DOHH2 (cell line): ENCODE measurements around the gene RNF26.

Source experiments
- H3F3A ChIP-seq: fragments of 200-600 bp; sonication (generic), shearing (Covaris generic); 2 replicates; pipeline ENCODE4 v1.6.0; 2016; ENCODE audit warnings: antibody characterized with exemption, mild to moderate bottlenecking; ENCODE audit not compliant: control insufficient read depth, insufficient read depth
- H3K27ac ChIP-seq: fragments of 200-600 bp; sonication (generic); 2 replicates; pipeline ENCODE4 v1.5.1; 2014; ENCODE audit warnings: low read depth, mild to moderate bottlenecking, low read length, moderate library complexity
- H3K27me3 ChIP-seq: fragments of 200-600 bp; sonication (generic); 2 replicates; pipeline ENCODE4 v1.6.1; 2014; ENCODE audit warnings: mild to moderate bottlenecking, low read length, mixed read lengths; ENCODE audit not compliant: control insufficient read depth
- H3K36me3 ChIP-seq: fragments of 200-600 bp; sonication (generic); 2 replicates; pipeline ENCODE4 v1.6.1; 2014; ENCODE audit warnings: mild to moderate bottlenecking, low read length, moderate library complexity, mixed read lengths; ENCODE audit not compliant: control insufficient read depth
- H3K4me1 ChIP-seq: fragments of 200-600 bp; sonication (generic); 2 replicates; pipeline ENCODE4 v1.6.1; 2014; ENCODE audit warnings: mild to moderate bottlenecking, low read length, mixed read lengths; ENCODE audit not compliant: control insufficient read depth
- H3K4me2 ChIP-seq: fragments of 200-600 bp; sonication (generic); 2 replicates; pipeline ENCODE4 v1.6.0; 2014; ENCODE audit warnings: mild to moderate bottlenecking, low read length, moderate library complexity
- H3K4me3 ChIP-seq: fragments of 200-600 bp; sonication (generic); 2 replicates; pipeline ENCODE4 v1.5.1; 2014; ENCODE audit warnings: mild to moderate bottlenecking, low read length, mixed read lengths
- H3K79me2 ChIP-seq: fragments of 200-600 bp; sonication (generic); 2 replicates; pipeline ENCODE4 v1.6.1; 2014; ENCODE audit warnings: mild to moderate bottlenecking, low read length, mixed read lengths; ENCODE audit not compliant: control insufficient read depth
- H3K9me2 ChIP-seq: fragments of 200-600 bp; sonication (generic); replicated peaks from 2 replicates; pipeline ENCODE4 v1.6.1; 2014; ENCODE audit warnings: mild to moderate bottlenecking, low read length, mixed read lengths; ENCODE audit not compliant: control insufficient read depth
- H3K9me3 ChIP-seq: fragments of 200-600 bp; sonication (generic); 2 replicates; pipeline ENCODE4 v1.6.1; 2014; ENCODE audit warnings: antibody characterized with exemption, low read length, mixed read lengths; ENCODE audit not compliant: control insufficient read depth, insufficient read depth
- H4K20me1 ChIP-seq: fragments of 200-600 bp; sonication (generic); 2 replicates; pipeline ENCODE4 v1.6.0; 2014; ENCODE audit warnings: low read depth, mild to moderate bottlenecking, antibody characterized with exemption, low read length, moderate library complexity; ENCODE audit not compliant: control insufficient read depth, insufficient read depth
- CTCF ChIP-seq: fragments of 200-600 bp; sonication (generic); IDR thresholded peaks from one replicate; pipeline ENCODE4 v1.5.1; 2014; ENCODE audit warnings: antibody characterized with exemption, mild to moderate bottlenecking, low read depth, low read length; ENCODE audit not compliant: poor library complexity, severe bottlenecking
- EZH2phosphoT487 ChIP-seq: fragments of 200-600 bp; sonication (generic); IDR thresholded peaks from 2 replicates; pipeline ENCODE4 v1.6.1; 2017; ENCODE audit warnings: borderline replicate concordance, mild to moderate bottlenecking, antibody characterized with exemption, low read length, moderate library complexity, mixed read lengths

The RNF26 gene

GRCh38 chr11:119365071-119365591 is 30.8 kb downstream of the RNF26 start:
- peaks cover 6% of the 10 kb centered on the region; the same call in 1 of the 2 replicates for H3K27me3 ChIP-seq
- peaks cover 5% of the 10 kb centered on the region for H3K36me3 ChIP-seq
- peak overlapping the region; percentile 91 for H3K4me2 ChIP-seq
- TF ChIP-seq CTCF (no peak), EZH2phosphoT487 (no peak)
- no peaks in the 10 kb centered on the region for H3K9me2 ChIP-seq
- H3K27ac ChIP-seq: no peak overlapping the region
- H3F3A ChIP-seq: 0 out of 2 replicates have a peak, but pooled peaks cover 5% of the 10 kb centered on the region
- peaks cover 33% of the 10 kb centered on the region for H3K79me2 ChIP-seq
- no peaks in the 10 kb centered on the region for H3K9me3 ChIP-seq
- peak overlapping the region; percentile 93; the same call in 1 of the 2 replicates for H3K4me3 ChIP-seq
- no peaks in the 10 kb centered on the region for H4K20me1 ChIP-seq
- peaks cover 96% of the 10 kb centered on the region for H3K4me1 ChIP-seq

- Histone ChIP-seq H3K9me2 (no peaks in the 10 kb centered on the region), H3K27ac (no peak overlapping the region), H3F3A (0 out of 2 replicates have a peak, but pooled peaks cover 1% of the 10 kb centered on the region), H3K4me2 (peak overlapping the region; percentile 24; the same call in 1 of the 2 replicates), H3K36me3 (no peaks in the 10 kb centered on the region), H3K4me3 (no peak overlapping the region), H3K9me3 (no peaks in the 10 kb centered on the region), H4K20me1 (no peaks in the 10 kb centered on the region), H3K79me2 (peaks cover 19% of the 10 kb centered on the region), H3K27me3 (peaks cover 6% of the 10 kb centered on the region; the same call in 1 of the 2 replicates), H3K4me1 (peaks cover 96% of the 10 kb centered on the region)
- no peak for TF ChIP-seq CTCF
- no peak for TF ChIP-seq EZH2phosphoT487
These were observed 32.6 kb downstream of the RNF26 start for GRCh38 chr11:119366690-119367620.

- Histone ChIP-seq H3K27me3 (peaks cover 6% of the 10 kb centered on the region; the same call in 1 of the 2 replicates), H3K79me2 (peaks cover 11% of the 10 kb centered on the region), H3K4me2 (peak overlapping the region; percentile 24; the same call in 1 of the 2 replicates), H3K36me3 (no peaks in the 10 kb centered on the region), H3F3A (no peaks in the 10 kb centered on the region), H3K9me3 (no peaks in the 10 kb centered on the region), H3K9me2 (no peaks in the 10 kb centered on the region), H3K27ac (no peak overlapping the region), H4K20me1 (no peaks in the 10 kb centered on the region), H3K4me3 (no peak overlapping the region), H3K4me1 (peaks cover 92% of the 10 kb centered on the region)
- no peak for TF ChIP-seq CTCF
- no peak for TF ChIP-seq EZH2phosphoT487
These were observed 33.4 kb downstream of the RNF26 start for GRCh38 chr11:119367661-119368120.
